T-cell (primary cell): ENCODE data around the gene LENEP. TPM values are rescaled to one million over a fixed set of nuclear protein-coding genes. Genes with fewer than 3 reads are reported as not detected.

Experiments used
- ATAC-seq, 4 experiments: fragments of 200-7000 bp in 3 of 4; fragments of 150-1000 bp in 1 of 4; cut with Tn5 transposase; replicated peaks in 1 of 4; 1 replicate in 3 of 4; 2 replicates in 1 of 4; pipeline ENCODE4 v1.10.0; 2021; ENCODE audit warnings: moderate library complexity in 3 of 4, mild to moderate bottlenecking in 2 of 4, moderate number of reproducible peaks in 1 of 4
- CTCF ChIA-PET, 2 donors: fragments of 300-600 bp; sonication (Branson Sonifier 250); formaldehyde crosslinking; loops; one replicate each; lab custom pipeline; 2022; ENCODE audit warnings: antibody characterized with exemption in 2 of 2; lab: Charles Lee
- POLR2A ChIA-PET, 2 donors: fragments of 300-600 bp; sonication (Branson Sonifier 250); formaldehyde crosslinking; loops; one replicate each; lab custom pipeline; 2022; ENCODE audit warnings: antibody characterized with exemption in 2 of 2; lab: Charles Lee
- DNase-seq, 35 experiments: peaks; one replicate each; pipeline versions ENCODE4 v3.0.0 to v3.0.0-alpha.2; 2013 to 2023
- H3K27ac ChIP-seq: one replicate; pipeline ENCODE4 v1.5.1; 2013; ENCODE audit warnings: low read length
- H3K27me3 ChIP-seq, 2 experiments: replicated peaks in 1 of 2; 1 replicate in 1 of 2; 2 replicates in 1 of 2; pipeline versions ENCODE4 v1.6.1 to v1.7.0; 2013; ENCODE audit warnings: low read length in 1 of 2, mixed read lengths in 1 of 2; ENCODE audit not compliant: control insufficient read depth in 2 of 2, insufficient read depth in 2 of 2; ENCODE audit errors: extremely low read depth in 1 of 2
- H3K36me3 ChIP-seq, 2 donors: 1 replicate in 1 of 2; 2 replicates in 1 of 2; pipeline versions ENCODE4 v1.6.1 to v1.7.0; 2013; ENCODE audit warnings: low read length in 1 of 2; ENCODE audit not compliant: control insufficient read depth in 2 of 2, insufficient read depth in 1 of 2; ENCODE audit errors: extremely low read depth in 1 of 2
- H3K4me1 ChIP-seq, 2 experiments: 1 replicate in 1 of 2; 2 replicates in 1 of 2; pipeline versions ENCODE4 v1.6.1 to v1.7.0; 2013; ENCODE audit warnings: low read length in 2 of 2, mixed read lengths in 1 of 2; ENCODE audit not compliant: insufficient read depth in 2 of 2, control insufficient read depth in 1 of 2; ENCODE audit errors: extremely low read depth in 1 of 2
- H3K4me3 ChIP-seq, 2 donors: 1 replicate in 1 of 2; 2 replicates in 1 of 2; pipeline versions ENCODE4 v1.5.1 to v1.7.0; 2013; ENCODE audit warnings: mild to moderate bottlenecking in 2 of 2, low read length in 1 of 2, moderate library complexity in 1 of 2; ENCODE audit not compliant: control insufficient read depth in 1 of 2; ENCODE audit errors: extremely low read depth in 1 of 2
- H3K9me3 ChIP-seq: 2 replicates; pipeline ENCODE4 v1.7.0; 2013
- H3K27ac Mint-ChIP-seq, 2 donors: one replicate each; pipeline ENCODE4 v1.8.0; 2020 to 2021; ENCODE audit warnings: mild to moderate bottlenecking in 2 of 2, mixed read lengths in 2 of 2
- H3K27me3 Mint-ChIP-seq, 2 donors: one replicate each; pipeline ENCODE4 v1.8.0; 2021 to 2022; ENCODE audit warnings: mixed read lengths in 2 of 2
- H3K36me3 Mint-ChIP-seq: one replicate; pipeline ENCODE4 v1.8.0; 2021; ENCODE audit warnings: mixed read lengths
- H3K4me1 Mint-ChIP-seq, 3 donors: one replicate each; pipeline ENCODE4 v1.8.0; 2020 to 2022; ENCODE audit warnings: mixed read lengths in 3 of 3, mild to moderate bottlenecking in 1 of 3
- H3K4me3 Mint-ChIP-seq, 3 donors: one replicate each; pipeline ENCODE4 v1.8.0; 2020 to 2022; ENCODE audit warnings: mild to moderate bottlenecking in 3 of 3, mixed read lengths in 3 of 3, moderate library complexity in 3 of 3
- H3K9me3 Mint-ChIP-seq, 3 donors: one replicate each; pipeline ENCODE4 v1.8.0; 2020 to 2022; ENCODE audit warnings: mixed read lengths in 3 of 3
- WGBS: methylation state at CpG from one replicate; pipeline ENCODE4 v1.1.5; 2013; ENCODE audit warnings: missing lambda C conversion rate; ENCODE audit not compliant: insufficient coverage; 5-methylcytosine and 5-hydroxymethylcytosine counted together
- total RNA-seq, 35 experiments: library from RNA in 6 of 35; stranded (reverse) in 6 of 35; fragments of 120-200 nt in 1 of 35; gene quantifications; one replicate each; pipeline versions ENCODE4 v1.2.1 to v1.2.4 and lab custom pipeline; 2013 to 2026

The LENEP gene
- total RNA-seq, 5 donors from 2014 or later (not counting 1 experiment from before 2014, with no cell fraction given) = 1.3 to 3.0 (median 1.6) TPM; not detected in 2

GRCh38 chr1:154945962-154946850, 47.2 kb upstream of the LENEP start:
- Histone ChIP-seq H3K9me3 (no peaks in the 10 kb centered on the region), H3K4me3 (no peak overlapping the region), H3K4me1 (peaks cover 14 to 77% of the 10 kb centered on the region in 2 experiments), H3K27me3 (no peaks in the 10 kb centered on the region), H3K27ac (no peak overlapping the region), H3K36me3 (peaks cover 31 to 62% of the 10 kb centered on the region in 2 donors)
- DNase-seq (no peak), ATAC-seq (no peak)
- ChIA-PET CTCF (interaction anchor here (0.6 kb wide), 2 partner anchors 53 to 180 kb away, joined by 3 read pairs; no protein-coding TSS in a partner anchor), POLR2A (interaction anchor here (0.5 to 1.3 kb wide), 3 partner anchors 8 to 464 kb away, joined by 4 to 7 read pairs (median 5); no protein-coding TSS in a partner anchor)
- peaks cover 19% of the 10 kb centered on the region for H3K36me3 Mint-ChIP-seq
- peaks cover 50 to 61% (median 57%) of the 10 kb centered on the region in 3 donors for H3K4me1 Mint-ChIP-seq
- no peaks in the 10 kb centered on the region for H3K9me3 Mint-ChIP-seq
- H3K4me3 Mint-ChIP-seq = no peak overlapping the region
- peak overlapping the region; percentile 29 to 60 for H3K27ac Mint-ChIP-seq
- H3K27me3 Mint-ChIP-seq = no peaks in the 10 kb centered on the region
- WGBS = 88% methylated on average over 11 of the region's 17 CpGs

GRCh38 chr1:154948079-154948478, 45.3 kb upstream of the LENEP start:
- 86% methylated on average over 6 of the region's 11 CpGs for WGBS
- no peak overlapping the region for H3K27ac Mint-ChIP-seq
- Histone ChIP-seq H3K9me3 (no peaks in the 10 kb centered on the region), H3K4me1 (peaks cover 16 to 77% of the 10 kb centered on the region in 2 experiments), H3K36me3 (peaks cover 38 to 75% of the 10 kb centered on the region in 2 donors), H3K27me3 (no peaks in the 10 kb centered on the region), H3K27ac (peak overlapping the region; percentile 46), H3K4me3 (no peak overlapping the region)
- ChIA-PET POLR2A (interaction anchor here in 1 of 2 donors (0.7 kb wide), 1 partner anchor 33 kb away, joined by 4 read pairs; no protein-coding TSS in a partner anchor), CTCF (no interaction called here)
- peaks cover 50 to 62% (median 56%) of the 10 kb centered on the region in 3 donors for H3K4me1 Mint-ChIP-seq
- peaks cover 26% of the 10 kb centered on the region for H3K36me3 Mint-ChIP-seq
- DNase-seq (no peak), ATAC-seq (no peak)
- H3K4me3 Mint-ChIP-seq = no peak overlapping the region
- H3K9me3 Mint-ChIP-seq = no peaks in the 10 kb centered on the region
- no peaks in the 10 kb centered on the region for H3K27me3 Mint-ChIP-seq

- Mint-ChIP-seq H3K36me3 (peaks cover 28% of the 10 kb centered on the region), H3K27me3 (no peaks in the 10 kb centered on the region), H3K4me3 (peak overlapping the region; percentile 95 to 100 (median 97)), H3K9me3 (no peaks in the 10 kb centered on the region), H3K4me1 (peaks cover 67 to 76% (median 71%) of the 10 kb centered on the region in 3 donors), H3K27ac (peak overlapping the region; percentile 100)
- ATAC-seq (peak; percentile 40 to 48 (median 42)), DNase-seq (peak; percentile 44 to 84 (median 70))
- Histone ChIP-seq H3K27me3 (no peaks in the 10 kb centered on the region), H3K4me3 (peak overlapping the region; percentile 42 to 79), H3K27ac (peak overlapping the region; percentile 99), H3K36me3 (peaks cover 19 to 52% of the 10 kb centered on the region in 2 donors), H3K4me1 (peaks cover 38 to 84% of the 10 kb centered on the region in 2 experiments), H3K9me3 (no peaks in the 10 kb centered on the region)
- ChIA-PET POLR2A (interaction anchor here (0.5 to 1.6 kb wide), 3 partner anchors 22 to 45 kb away, joined by 3 to 6 read pairs (median 5); partner anchors contain the start of gene CKS1B (in 1 of the 2)), CTCF (interaction anchor here in 1 of 2 donors (0.6 to 1.6 kb wide), 4 partner anchors 14 to 66 kb away, joined by 3 to 6 read pairs (median 4); partner anchors contain the start of genes FLAD1 and PMVK)
- WGBS = 21% methylated on average over 7 of the region's 15 CpGs
Observed at GRCh38 chr1:154951901-154952657, 41.3 kb upstream of the LENEP start.

GRCh38 chr1:154952664-154953063, 40.7 kb upstream of the LENEP start:
- Histone ChIP-seq H3K27me3 (no peaks in the 10 kb centered on the region), H3K4me3 (peak overlapping the region; percentile 32 to 79), H3K4me1 (peaks cover 38 to 83% of the 10 kb centered on the region in 2 experiments), H3K36me3 (peaks cover 14 to 49% of the 10 kb centered on the region in 2 donors), H3K9me3 (no peaks in the 10 kb centered on the region), H3K27ac (peak overlapping the region; percentile 99)
- CTCF ChIA-PET = interaction anchor here (0.6 to 1.6 kb wide), 5 partner anchors 15 to 65 kb away, joined by 3 to 6 read pairs (median 4); partner anchors contain the start of genes FLAD1 (in 1 of the 2) and PMVK (in 1 of the 2)
- H3K9me3 Mint-ChIP-seq = no peaks in the 10 kb centered on the region
- peaks cover 28% of the 10 kb centered on the region for H3K36me3 Mint-ChIP-seq
- ATAC-seq = no peak
- no peaks in the 10 kb centered on the region for H3K27me3 Mint-ChIP-seq
- 63% methylated on average over 6 of the region's 6 CpGs for WGBS
- H3K4me1 Mint-ChIP-seq = peaks cover 71 to 82% (median 72%) of the 10 kb centered on the region in 3 donors
- peak overlapping the region; percentile 100 for H3K27ac Mint-ChIP-seq
- POLR2A ChIA-PET = interaction anchor here (0.5 to 1.6 kb wide), 4 partner anchors 9 to 1781 kb away, joined by 3 to 6 read pairs (median 4); partner anchors contain the start of gene CKS1B (in 1 of the 2)
- peak overlapping the region; percentile 95 to 100 (median 97) for H3K4me3 Mint-ChIP-seq
- no peak for DNase-seq

GRCh38 chr1:154953611-154954038, 39.8 kb upstream of the LENEP start:
- Mint-ChIP-seq H3K4me3 (peak overlapping the region; percentile 95 to 100 (median 97)), H3K36me3 (peaks cover 29% of the 10 kb centered on the region), H3K27ac (peak overlapping the region; percentile 100), H3K9me3 (no peaks in the 10 kb centered on the region), H3K4me1 (peaks cover 72 to 82% (median 73%) of the 10 kb centered on the region in 3 donors), H3K27me3 (no peaks in the 10 kb centered on the region)
- DNase-seq (no peak), ATAC-seq (no peak)
- H3K9me3 ChIP-seq = no peaks in the 10 kb centered on the region
- POLR2A ChIA-PET = interaction anchor here (0.6 to 2.0 kb wide), 7 partner anchors 8 to 66 kb away, joined by 3 to 9 read pairs (median 5); partner anchors contain the start of gene PMVK (in 1 of the 2)
- WGBS = no CpG with 5 or more reads among the region's 2 CpGs
- peaks cover 38 to 78% of the 10 kb centered on the region in 2 experiments for H3K4me1 ChIP-seq
- H3K27me3 ChIP-seq = no peaks in the 10 kb centered on the region
- H3K36me3 ChIP-seq = peaks cover 11 to 49% of the 10 kb centered on the region in 2 donors
- H3K27ac ChIP-seq = peak overlapping the region; percentile 99
- peak overlapping the region; percentile 79 to 94 for H3K4me3 ChIP-seq
- CTCF ChIA-PET = no interaction called here
